SK-N-MC (cell line): ENCODE data around the gene KISS1.

ENCODE experiments used
- DNase-seq: peaks from one replicate; pipeline ENCODE4 v3.0.0-alpha.2; 2011; ENCODE audit warnings: low read depth, low spot score
- H3K27ac ChIP-seq: fragments of 200-600 bp; sonication (generic); 2 replicates; pipeline ENCODE4 v1.5.1; 2016; ENCODE audit warnings: mixed run types
- H3K36me3 ChIP-seq: fragments of 200-600 bp; sonication (generic); 2 replicates; pipeline ENCODE4 v1.6.1; 2017; ENCODE audit warnings: antibody characterized with exemption, low read length, mixed read lengths; ENCODE audit not compliant: insufficient read depth
- H3K4me3 ChIP-seq: fragments of 200-600 bp; sonication (generic); 2 replicates; pipeline ENCODE4 v1.5.1; 2016
- H3K9ac ChIP-seq: fragments of 200-600 bp; sonication (generic); 2 replicates; pipeline ENCODE4 v1.8.0; 2017; ENCODE audit warnings: mixed run types, mixed read lengths; ENCODE audit not compliant: insufficient read length
- H3K9me3 ChIP-seq: fragments of 200-600 bp; sonication (generic); 2 replicates; pipeline ENCODE4 v1.6.1; 2017; ENCODE audit warnings: low read depth, mild to moderate bottlenecking, antibody characterized with exemption, low read length, moderate library complexity, mixed read lengths
- EZH2 ChIP-seq: fragments of 200-600 bp; sonication (generic); IDR thresholded peaks from one replicate; pipeline ENCODE4 v1.6.1; 2017; ENCODE audit warnings: antibody characterized with exemption
- FOXP2 ChIP-seq: optimal IDR thresholded peaks from 2 replicates; pipeline ENCODE3; 2011; ENCODE audit warnings: mild to moderate bottlenecking, moderate library complexity; ENCODE audit not compliant: insufficient read depth; ENCODE audit errors: extremely low read length, control extremely low read depth
- POLR2AphosphoS5 ChIP-seq: IDR thresholded peaks from 2 replicates; pipeline ENCODE4 v1.6.1; 2012; ENCODE audit warnings: mild to moderate bottlenecking, low read depth, low read length, borderline replicate concordance

KISS1 gene

GRCh38 chr1:204161609-204162493 is 34.4 kb downstream of the KISS1 start:
- TF ChIP-seq FOXP2 = no peak
- TF ChIP-seq EZH2 = no peak
- no peak for TF ChIP-seq POLR2AphosphoS5
- no peak overlapping the region for H3K27ac ChIP-seq
- H3K9ac ChIP-seq = no peak overlapping the region
- no peaks in the 10 kb centered on the region for H3K9me3 ChIP-seq
- no peak overlapping the region for H3K4me3 ChIP-seq
- no peaks in the 10 kb centered on the region for H3K36me3 ChIP-seq
- no peak for DNase-seq

- H3K36me3 ChIP-seq = no peaks in the 10 kb centered on the region
- no peak overlapping the region for H3K9ac ChIP-seq
- no peaks in the 10 kb centered on the region for H3K9me3 ChIP-seq
- H3K4me3 ChIP-seq = no peak overlapping the region
- H3K27ac ChIP-seq = no peak overlapping the region
- DNase-seq = no peak
- TF ChIP-seq FOXP2 (no peak), POLR2AphosphoS5 (no peak), EZH2 (no peak)
Observed at GRCh38 chr1:204157962-204158361, 38.3 kb downstream of the KISS1 start.

DNA sequence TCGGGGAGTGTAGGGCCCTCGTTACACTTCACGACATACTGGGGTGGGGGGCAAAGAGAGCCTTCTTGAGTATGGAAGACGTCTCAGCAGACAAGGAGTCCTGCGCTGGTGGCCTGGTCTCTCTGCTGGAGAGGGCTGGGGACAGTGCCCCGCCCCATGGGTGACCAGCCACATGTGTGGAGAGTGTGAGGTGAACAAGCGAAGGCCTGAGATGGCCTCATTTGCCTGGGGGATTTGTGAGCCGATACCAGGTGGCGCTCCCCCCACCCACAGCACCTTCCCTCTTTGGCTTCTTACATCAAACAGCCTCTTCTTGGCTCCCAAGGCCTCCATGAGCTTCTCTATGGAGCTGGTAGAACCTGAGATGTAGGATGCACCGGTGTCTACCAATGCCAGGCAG is 40.4 kb downstream of the KISS1 start:
- no peak for TF ChIP-seq FOXP2
- no peak for TF ChIP-seq POLR2AphosphoS5
- TF ChIP-seq EZH2 = no peak
- no peaks in the 10 kb centered on the region for H3K36me3 ChIP-seq
- H3K4me3 ChIP-seq = no peak overlapping the region
- no peak for DNase-seq
- H3K27ac ChIP-seq = no peak overlapping the region
- H3K9me3 ChIP-seq = no peaks in the 10 kb centered on the region
- no peak overlapping the region for H3K9ac ChIP-seq

GRCh38 chr1:204154568-204155255 is 41.6 kb downstream of the KISS1 start:
- no peak for DNase-seq
- no peaks in the 10 kb centered on the region for H3K36me3 ChIP-seq
- no peaks in the 10 kb centered on the region for H3K9me3 ChIP-seq
- no peak overlapping the region for H3K9ac ChIP-seq
- H3K27ac ChIP-seq = no peak overlapping the region
- TF ChIP-seq POLR2AphosphoS5 (no peak), EZH2 (no peak), FOXP2 (no peak)
- no peak overlapping the region for H3K4me3 ChIP-seq

- Histone ChIP-seq H3K36me3 (no peaks in the 10 kb centered on the region), H3K27ac (no peak overlapping the region), H3K9me3 (no peaks in the 10 kb centered on the region), H3K4me3 (no peak overlapping the region), H3K9ac (no peak overlapping the region)
- DNase-seq = no peak
- no peak for TF ChIP-seq EZH2
- TF ChIP-seq FOXP2 = no peak
- TF ChIP-seq POLR2AphosphoS5 = no peak
Observed at GRCh38 chr1:204153667-204154066, 42.6 kb downstream of the KISS1 start.

DNA sequence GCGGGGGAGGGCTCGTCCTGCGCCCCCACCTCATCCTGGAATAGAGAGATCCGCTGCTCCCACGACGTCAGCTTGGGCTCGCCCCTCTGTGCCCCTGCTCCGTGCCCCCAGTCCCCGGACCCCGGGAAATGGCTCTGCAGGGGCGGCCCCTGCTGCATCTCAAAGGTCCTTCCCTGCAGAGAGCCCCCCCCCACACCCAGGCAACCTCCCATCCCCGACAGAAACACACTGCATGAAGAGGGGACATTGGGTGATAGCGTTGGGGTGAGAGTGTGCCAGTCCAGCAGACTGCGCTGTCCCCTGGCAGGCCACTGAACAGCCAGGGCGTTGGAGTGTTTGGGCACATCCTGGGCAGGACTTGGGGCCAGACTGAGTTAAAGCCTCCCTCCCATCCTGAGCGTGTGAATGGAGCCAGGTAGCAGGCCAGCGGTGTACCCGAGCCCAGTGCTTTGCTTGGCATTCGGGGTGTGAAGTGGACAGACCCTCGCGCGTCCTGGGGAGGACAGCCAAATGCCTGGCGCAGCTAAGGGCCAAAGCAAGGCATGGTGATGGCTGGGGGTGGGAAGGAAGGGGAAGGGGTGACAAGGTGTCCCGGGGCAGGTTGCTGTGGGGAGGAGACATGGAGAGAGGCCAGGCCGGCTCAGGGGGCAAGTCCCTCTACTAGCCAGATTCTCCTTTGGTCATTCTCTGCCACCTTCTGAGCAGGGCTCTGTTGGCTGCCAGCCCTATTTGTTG is 43.8 kb downstream of the KISS1 start:
- no peak for TF ChIP-seq FOXP2
- TF ChIP-seq EZH2 = no peak
- TF ChIP-seq POLR2AphosphoS5 = no peak
- DNase-seq = no peak
- Histone ChIP-seq H3K27ac (no peak overlapping the region), H3K9ac (peak overlapping the region; percentile 73), H3K36me3 (no peaks in the 10 kb centered on the region), H3K9me3 (no peaks in the 10 kb centered on the region), H3K4me3 (peak overlapping the region; percentile 85)

- no peak for DNase-seq
- Histone ChIP-seq H3K36me3 (no peaks in the 10 kb centered on the region), H3K9ac (peak within 1 kb of the TSS; percentile 73), H3K27ac (no peak within 1 kb of the TSS), H3K9me3 (no peaks in the 10 kb centered on the region), H3K4me3 (peak within 1 kb of the TSS; percentile 85)
- TF ChIP-seq FOXP2 (no peak), POLR2AphosphoS5 (no peak), EZH2 (no peak)
Observed at GRCh38 chr1:204151552-204152309, 44.6 kb downstream of the KISS1 start, which contains the start of gene ETNK2. TSS of gene ETNK2 (minus strand) at chr1:204152044. CDS start at chr1:204151852, 192 bp downstream.
